A673 (cell line): ENCODE data around the gene SAMD13. TPM values are rescaled to one million over a fixed set of nuclear protein-coding genes. Genes with fewer than 3 reads are reported as not detected.

ENCODE experiments used
- BruUV-seq: library from RNA; stranded (reverse); fragments of 400-500 nt; replicated peaks from 2 replicates; lab custom pipeline; 2021; lab: Mats Ljungman, UMichigan
- CTCF ChIA-PET: fragments of 300-600 bp; sonication (Branson Sonifier 250); formaldehyde crosslinking; loops from one replicate; lab custom pipeline; 2022; ENCODE audit warnings: antibody characterized with exemption; lab: Charles Lee
- POLR2A ChIA-PET: fragments of 300-600 bp; sonication (Branson Sonifier 250); formaldehyde crosslinking; loops from one replicate; lab custom pipeline; 2022; ENCODE audit warnings: antibody characterized with exemption; ENCODE audit not compliant: low non-redundant PET; lab: Charles Lee
- DNase-seq: peaks from one replicate; pipeline ENCODE4 v3.0.0-alpha.2; 2015; ENCODE audit warnings: low spot score
- H3K27ac ChIP-seq: fragments of 200-600 bp; sonication (generic); 2 replicates; pipeline ENCODE4 v1.5.1; 2016; ENCODE audit warnings: mixed run types, low read depth, mild to moderate bottlenecking, mixed read lengths, antibody characterized with exemption, low read length; ENCODE audit not compliant: poor library complexity, severe bottlenecking
- H3K27me3 ChIP-seq: fragments of 200-600 bp; sonication (generic); replicated peaks from 2 replicates; pipeline ENCODE4 v1.6.1; 2017; ENCODE audit warnings: mixed run types, low read depth, mild to moderate bottlenecking, mixed read lengths, antibody characterized with exemption, low read length; ENCODE audit not compliant: insufficient read depth, poor library complexity
- H3K36me3 ChIP-seq: fragments of 200-600 bp; sonication (generic); 2 replicates; pipeline ENCODE4 v1.6.1; 2016; ENCODE audit warnings: mixed run types, mild to moderate bottlenecking, mixed read lengths, antibody characterized with exemption, low read length; ENCODE audit not compliant: insufficient read depth, poor library complexity, severe bottlenecking
- H3K4me1 ChIP-seq: fragments of 200-600 bp; sonication (generic); 2 replicates; pipeline ENCODE4 v1.6.1; 2017; ENCODE audit warnings: mixed run types, mild to moderate bottlenecking, mixed read lengths, antibody characterized with exemption, low read length; ENCODE audit not compliant: insufficient read depth, poor library complexity, severe bottlenecking
- H3K4me3 ChIP-seq: fragments of 200-600 bp; sonication (generic); 2 replicates; pipeline ENCODE4 v1.5.1; 2016; ENCODE audit warnings: low read depth, mixed run types, mild to moderate bottlenecking, mixed read lengths, low read length; ENCODE audit not compliant: poor library complexity, severe bottlenecking
- H3K9me3 ChIP-seq: fragments of 200-600 bp; sonication (generic); 2 replicates; pipeline ENCODE4 v1.6.1; 2016; ENCODE audit warnings: mixed run types, low read depth, mild to moderate bottlenecking, mixed read lengths, antibody characterized with exemption, low read length; ENCODE audit not compliant: poor library complexity, severe bottlenecking
- CTCF ChIP-seq: fragments of 300-800, 200-600 bp; sonication (generic); conservative IDR thresholded peaks from 2 replicates; pipeline ENCODE4 v1.5.1; 2017; ENCODE audit warnings: low read depth, mild to moderate bottlenecking, antibody characterized with exemption, low read length, moderate library complexity, mixed read lengths
- EZH2 ChIP-seq: fragments of 200-600 bp; sonication (generic); IDR thresholded peaks from 2 replicates; pipeline ENCODE4 v1.6.1; 2017; ENCODE audit warnings: borderline replicate concordance, low read depth, mild to moderate bottlenecking, mixed read lengths, antibody characterized with exemption, low read length; ENCODE audit not compliant: poor library complexity, severe bottlenecking
- intact Hi-C: fragments of 100-400 bp; cut with micrococcal nuclease; formaldehyde crosslinking; loops from one replicate; pipeline ENCODE4 v1.10.0; 2022; ENCODE audit not compliant: unreplicated experiment
- total RNA-seq: library from RNA; stranded (reverse); gene quantifications from 2 replicates; pipeline ENCODE4 v1.2.3, GENCODE V29; 2021

SAMD13 gene
- total RNA-seq, 1 experiment from 2014 or later: 1.2 TPM

- ChIA-PET POLR2A (no interaction called here), CTCF (no interaction called here)
- intact Hi-C loops: loop anchor here (5.0 kb wide), 1 partner anchor 161 kb away; the partner anchor contains the start of gene PRKACB
- Histone ChIP-seq H3K4me3 (peak overlapping the region; percentile 32), H3K4me1 (peaks cover 32% of the 10 kb centered on the region), H3K27ac (peak overlapping the region; percentile 60), H3K27me3 (no peaks in the 10 kb centered on the region), H3K36me3 (no peaks in the 10 kb centered on the region), H3K9me3 (no peaks in the 10 kb centered on the region)
- no peak for DNase-seq
- TF ChIP-seq EZH2: no peak
- TF ChIP-seq CTCF: no peak
- no TSS peak for BruUV-seq
Measured at GRCh38 chr1:84303314-84303830, 1.9 kb downstream of the SAMD13 start.

- H3K36me3 ChIP-seq: no peaks in the 10 kb centered on the region
- H3K27me3 ChIP-seq: no peaks in the 10 kb centered on the region
- H3K27ac ChIP-seq: no peak overlapping the region
- intact Hi-C loops: no loop called here
- TF ChIP-seq CTCF (no peak), EZH2 (no peak)
- H3K4me1 ChIP-seq: peaks cover 5% of the 10 kb centered on the region
- no peak for DNase-seq
- ChIA-PET CTCF (no interaction called here), POLR2A (no interaction called here)
- H3K9me3 ChIP-seq: no peaks in the 10 kb centered on the region
- BruUV-seq: no TSS peak
- H3K4me3 ChIP-seq: no peak overlapping the region
Measured at GRCh38 chr1:84307398-84307797, 5.9 kb downstream of the SAMD13 start.

GRCh38 chr1:84311296-84311695, 9.8 kb downstream of the SAMD13 start:
- Histone ChIP-seq H3K4me3 (no peak overlapping the region), H3K27me3 (no peaks in the 10 kb centered on the region), H3K36me3 (no peaks in the 10 kb centered on the region), H3K4me1 (no peaks in the 10 kb centered on the region), H3K9me3 (peaks cover 6% of the 10 kb centered on the region), H3K27ac (no peak overlapping the region)
- DNase-seq: no peak
- intact Hi-C loops: no loop called here
- CTCF ChIA-PET: no interaction called here
- TF ChIP-seq EZH2: no peak
- TF ChIP-seq CTCF: no peak
- BruUV-seq: no TSS peak
- POLR2A ChIA-PET: no interaction called here
